VCaP (cell line): ENCODE data around the gene EZR.

ENCODE experiments used
- H3K27ac ChIP-seq: fragments of 450-650 bp; 2 replicates; pipeline ENCODE4 v1.5.1; 2017
- CTCF ChIP-seq: fragments of 450-650 bp; conservative IDR thresholded peaks from 2 replicates; pipeline ENCODE4 v1.5.1; 2017; ENCODE audit warnings: mild to moderate bottlenecking, moderate library complexity

Gene EZR

GRCh38 chr6:158813032-158813431 is 6.1 kb downstream of the EZR start:
- H3K27ac ChIP-seq, result peak overlapping the region; percentile 20; the same call in 1 of the 2 replicates
- TF ChIP-seq CTCF, result no peak

- peak overlapping the region; percentile 20; the same call in 1 of the 2 replicates for H3K27ac ChIP-seq
- no peak for TF ChIP-seq CTCF
Observed at GRCh38 chr6:158812611-158813010, 6.6 kb downstream of the EZR start.

DNA sequence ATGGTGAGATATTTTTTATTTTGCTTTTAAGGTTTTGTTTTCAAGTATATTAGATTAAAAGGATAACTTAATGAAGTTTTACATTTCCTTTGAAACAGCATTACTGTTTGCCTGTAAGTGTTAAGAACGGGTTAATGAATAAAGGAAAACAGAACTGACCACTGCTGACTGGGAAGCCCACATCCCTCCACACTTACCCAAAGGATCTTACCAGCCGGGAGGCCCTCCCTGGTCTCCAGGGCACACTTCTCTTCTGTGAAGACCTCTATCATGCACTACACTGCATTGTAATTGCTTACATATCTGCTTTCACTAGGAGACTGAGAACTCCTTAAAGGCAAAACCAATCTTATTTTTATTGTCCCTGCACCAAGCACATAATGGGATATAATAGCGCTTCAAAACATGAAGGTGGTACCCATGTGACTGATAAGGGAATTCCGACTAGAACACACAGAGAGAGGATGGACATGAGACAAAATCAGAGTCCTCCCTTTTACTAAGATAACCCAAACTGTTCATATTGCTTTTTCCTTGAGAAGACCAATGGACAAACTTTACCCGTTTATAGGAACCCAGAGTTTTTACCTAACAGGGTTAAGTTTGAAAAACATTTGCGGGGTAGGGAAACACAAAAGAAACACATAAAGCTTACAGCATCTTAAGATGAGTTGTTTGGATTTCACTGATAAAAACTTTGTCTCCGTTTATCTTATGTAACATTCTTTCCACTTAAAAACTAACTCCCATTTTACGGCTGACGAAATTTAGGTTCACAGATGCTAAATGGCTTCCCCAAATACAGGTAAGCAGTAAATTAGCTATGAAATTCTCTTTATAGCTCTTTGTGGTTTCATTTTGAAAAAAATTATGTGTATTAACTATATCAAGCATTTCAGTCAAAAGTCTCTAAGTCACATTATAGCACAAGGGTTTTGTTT is 8.7 kb downstream of the EZR start:
- peak overlapping the region; percentile 91 for H3K27ac ChIP-seq
- TF ChIP-seq CTCF, result no peak

DNA sequence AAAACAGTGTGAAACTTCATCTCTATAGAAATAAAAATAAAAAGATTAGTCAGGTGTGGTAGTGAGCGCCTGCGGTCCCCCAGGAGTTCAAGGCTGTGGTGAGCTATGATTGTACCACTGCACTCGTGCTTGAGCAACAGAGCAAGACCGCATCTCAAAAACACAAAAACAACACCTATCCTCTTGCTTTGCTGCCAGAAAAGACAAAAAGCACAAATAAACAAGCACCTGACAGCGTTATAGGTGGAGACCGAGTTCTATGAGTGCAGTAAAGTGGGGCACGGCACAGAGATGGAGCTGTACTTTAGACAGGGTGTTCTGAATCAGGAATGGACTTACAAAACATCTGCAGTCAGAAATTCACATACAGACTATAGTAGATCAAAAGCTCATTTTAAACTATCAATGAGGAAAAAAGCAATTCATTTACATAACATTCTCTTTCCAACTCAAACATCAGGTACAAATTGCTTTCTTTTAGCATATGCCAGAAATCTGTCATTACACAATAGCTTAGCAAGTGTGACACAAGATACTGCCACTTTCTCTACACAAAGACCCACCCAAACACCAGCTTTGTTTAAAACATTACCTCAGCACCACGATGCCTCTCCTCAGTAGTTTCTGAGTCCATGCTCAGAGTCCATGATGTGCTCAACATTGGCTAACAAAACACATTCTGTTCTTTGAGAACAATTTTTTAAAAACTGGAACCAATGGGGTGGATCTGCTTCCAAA is 10.1 kb downstream of the EZR start:
- no peak for TF ChIP-seq CTCF
- peak overlapping the region; percentile 91 for H3K27ac ChIP-seq

GRCh38 chr6:158808442-158808833 is 10.7 kb downstream of the EZR start:
- H3K27ac ChIP-seq, result peak overlapping the region; percentile 91
- TF ChIP-seq CTCF, result peak; percentile 65

GRCh38 chr6:158807515-158808441 is 11.4 kb downstream of the EZR start:
- H3K27ac ChIP-seq, result peak overlapping the region; percentile 91
- TF ChIP-seq CTCF, result no peak
